Cortex of kidney (tissue), 1 donor: Measurements from ENCODE around the gene C20orf204.

ENCODE experiments used
- DNase-seq: peaks from one replicate; lab custom pipeline; 2025; lab: John Stamatoyannopoulos, UW

Gene C20orf204

GRCh38 chr20:64072498-64073063, 36.6 kb downstream of the C20orf204 start:
- no peak for DNase-seq

- no peak for DNase-seq
Measured at GRCh38 chr20:64073476-64074183, 37.6 kb downstream of the C20orf204 start.

- no peak for DNase-seq
Measured at GRCh38 chr20:64074184-64074789, 38.3 kb downstream of the C20orf204 start.

- DNase-seq, result no peak
Measured at GRCh38 chr20:64074963-64075362, 39.0 kb downstream of the C20orf204 start.

GRCh38 chr20:64075556-64075955, 39.6 kb downstream of the C20orf204 start:
- DNase-seq, result no peak

- DNase-seq, result no peak
Measured at GRCh38 chr20:64076061-64076997, 40.3 kb downstream of the C20orf204 start.

GRCh38 chr20:64077094-64077493, 41.1 kb downstream of the C20orf204 start:
- no peak for DNase-seq

- DNase-seq, result no peak
Measured at GRCh38 chr20:64077541-64077875, 41.5 kb downstream of the C20orf204 start.

GRCh38 chr20:64077876-64078551, 42.0 kb downstream of the C20orf204 start:
- DNase-seq, result no peak

GRCh38 chr20:64078934-64079272, 42.9 kb downstream of the C20orf204 start:
- DNase-seq, result no peak

GRCh38 chr20:64079273-64080012, 43.5 kb downstream of the C20orf204 start, which contains the start of gene RGS19:
RGS19 (minus strand) TSS chr20:64079518; CDS start chr20:64076886, 2,632 bp downstream.
- no peak for DNase-seq

GRCh38 chr20:64080013-64080812, 44.2 kb downstream of the C20orf204 start, which contains the start of gene OPRL1:
OPRL1 (plus strand) TSS chr20:64080082; CDS start chr20:64092721, 12,639 bp downstream.
- DNase-seq, result no peak

- DNase-seq, result no peak
Measured at GRCh38 chr20:64080813-64081623, 45.0 kb downstream of the C20orf204 start.

- DNase-seq, result no peak
Measured at GRCh38 chr20:64081624-64081964, 45.6 kb downstream of the C20orf204 start.

- DNase-seq, result no peak
Measured at GRCh38 chr20:64082126-64082731, 46.2 kb downstream of the C20orf204 start.

GRCh38 chr20:64082820-64083377, 46.9 kb downstream of the C20orf204 start:
- DNase-seq, result no peak

GRCh38 chr20:64083378-64083803, 47.4 kb downstream of the C20orf204 start:
- no peak for DNase-seq
